ENCODE data around the gene BTBD9. TPM values are rescaled to one million over a fixed set of nuclear protein-coding genes. Genes with fewer than 3 reads are reported as not detected.

BTBD9 gene
- total and polyA plus RNA-seq, 9 of the 15 experiments (the other 6 are each of a cell fraction or from before 2014, with no cell fraction given): 0.08 to 1.6 (median 0.58) TPM

DNA sequence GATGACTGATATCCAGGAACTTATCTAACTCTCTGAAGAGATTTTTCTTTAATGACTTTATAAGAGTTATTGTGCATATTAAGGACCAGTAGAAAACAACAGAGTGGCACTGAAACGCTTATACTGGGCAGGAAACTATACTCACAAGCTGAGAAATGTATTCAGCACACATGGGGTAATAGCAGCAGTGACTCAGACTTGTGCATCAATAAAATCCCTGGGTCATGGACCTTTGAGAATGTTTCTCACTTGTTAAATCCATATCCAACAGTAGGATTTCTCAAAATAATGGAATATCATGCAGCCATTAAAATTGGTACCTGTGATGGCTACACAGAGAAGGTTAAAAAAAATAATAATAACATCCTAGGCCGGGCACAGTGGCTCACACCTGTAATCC is 219.5 kb downstream of the BTBD9 start (continued):
- TF ChIP-seq CTCFL (IDR thresholded peaks at IDR 0.05; ENCODE audit: borderline replicate concordance, insufficient read depth, low read depth, low read length, poor library complexity, severe bottlenecking) (no peak), ZFP30 (CRISPR knock-in tag; IDR thresholded peaks at IDR 0.05; ENCODE audit: borderline replicate concordance) (no peak), ZBED1 (IDR thresholded peaks at IDR 0.05) (no peak)

GRCh38 chr6:38417521-38417920 is 222.2 kb downstream of the BTBD9 start:
- Histone ChIP-seq H2AFZ (ENCODE audit: low read depth, low read length) (no peak overlapping the region), H3K9me3 (replicated peaks; ENCODE audit: control insufficient read depth, insufficient read depth, low read depth, low read length) (no peaks in the 10 kb centered on the region), H3K27me3 (ENCODE audit: control insufficient read depth in 2 of 2, insufficient read depth in 2 of 2, low read length in 2 of 2) (peaks cover 3 to 8% of the 10 kb centered on the region in 2 experiments; a peak in 2 of 5 replicates), H3K79me2 (ENCODE audit: control insufficient read depth, insufficient read depth, low read length) (no peaks in the 10 kb centered on the region), H3K4me3 (no peak overlapping the region), H3K9ac (ENCODE audit: insufficient read depth in 1 of 2, low read depth in 2 of 2, low read length in 2 of 2) (no peak overlapping the region), H3K4me1 (replicated peaks in 1 of 2; ENCODE audit: control insufficient read depth in 2 of 2, insufficient read depth in 2 of 2, low read length in 2 of 2) (no peaks in the 10 kb centered on the region), H3K27ac (ENCODE audit: extremely low read depth, low read depth, low read length) (no peak overlapping the region), H3K9me1 (ENCODE audit: control insufficient read depth, insufficient read depth, low read length) (no peaks in the 10 kb centered on the region), H3K4me2 (ENCODE audit: insufficient read depth, low read length) (no peak overlapping the region), H4K20me1 (replicated peaks; ENCODE audit: control insufficient read depth, insufficient read depth, low read length) (no peaks in the 10 kb centered on the region), H3K36me3 (ENCODE audit: control insufficient read depth, insufficient read depth, low read length) (no peaks in the 10 kb centered on the region)
- in situ Hi-C loops (cut with MboI) (no loop called here), intact Hi-C loops (cut with micrococcal nuclease) (no loop called here)
- WGBS (ENCODE audit: insufficient coverage, low coverage, missing lambda C conversion rate): 0% methylated on average over 6 of the region's 6 CpGs
- ATAC-seq (no peak), FAIRE-seq (no peak), DNase-seq (ENCODE audit: extremely low read depth in 1 of 4, low spot score in 3 of 4) (no peak)
- ChIA-PET CTCF (ENCODE audit: low intra/inter-chr PET ratio) (no interaction called here), POLR2A (no interaction called here)
- BruUV-seq (replicated peaks): no TSS peak
- TF ChIP-seq EZH2 (IDR thresholded peaks at IDR 0.05; ENCODE audit: borderline replicate concordance, low read depth, low read length): no peak
- TF ChIP-seq WHSC1 (IDR thresholded peaks at IDR 0.05; ENCODE audit: low read length): no peak
- TF ChIP-seq ZNF449 (CRISPR knock-in tag; IDR thresholded peaks at IDR 0.05): no peak
- no peak for TF ChIP-seq ZKSCAN3 (CRISPR knock-in tag; IDR thresholded peaks at IDR 0.05)
- no peak for TF ChIP-seq HDAC1 (IDR thresholded peaks at IDR 0.05)
- TF ChIP-seq, protein P1, sequence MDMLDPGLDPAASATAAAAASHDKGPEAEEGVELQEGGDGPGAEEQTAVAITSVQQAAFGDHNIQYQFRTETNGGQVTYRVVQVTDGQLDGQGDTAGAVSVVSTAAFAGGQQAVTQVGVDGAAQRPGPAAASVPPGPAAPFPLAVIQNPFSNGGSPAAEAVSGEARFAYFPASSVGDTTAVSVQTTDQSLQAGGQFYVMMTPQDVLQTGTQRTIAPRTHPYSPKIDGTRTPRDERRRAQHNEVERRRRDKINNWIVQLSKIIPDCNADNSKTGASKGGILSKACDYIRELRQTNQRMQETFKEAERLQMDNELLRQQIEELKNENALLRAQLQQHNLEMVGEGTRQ (CRISPR knock-in tag; IDR thresholded peaks at IDR 0.05): no peak
- no peak for TF ChIP-seq JUND (IDR thresholded peaks at IDR 0.05; ENCODE audit: borderline replicate concordance, low read depth, low read length)
- TF ChIP-seq JUND (tag; IDR thresholded peaks at IDR 0.05; ENCODE audit: borderline replicate concordance, low read depth, low read length): no peak
- TF ChIP-seq ZNF436 (CRISPR knock-in tag; IDR thresholded peaks at IDR 0.05): no peak
- no peak for TF ChIP-seq NR2C2 (CRISPR knock-in tag; IDR thresholded peaks at IDR 0.05)
- no peak for TF ChIP-seq NR2C2 (tag; IDR thresholded peaks at IDR 0.05)
- TF ChIP-seq, protein P2, sequence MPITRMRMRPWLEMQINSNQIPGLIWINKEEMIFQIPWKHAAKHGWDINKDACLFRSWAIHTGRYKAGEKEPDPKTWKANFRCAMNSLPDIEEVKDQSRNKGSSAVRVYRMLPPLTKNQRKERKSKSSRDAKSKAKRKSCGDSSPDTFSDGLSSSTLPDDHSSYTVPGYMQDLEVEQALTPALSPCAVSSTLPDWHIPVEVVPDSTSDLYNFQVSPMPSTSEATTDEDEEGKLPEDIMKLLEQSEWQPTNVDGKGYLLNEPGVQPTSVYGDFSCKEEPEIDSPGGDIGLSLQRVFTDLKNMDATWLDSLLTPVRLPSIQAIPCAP (CRISPR knock-in tag; IDR thresholded peaks at IDR 0.05; ENCODE audit: borderline replicate concordance): no peak
- TF ChIP-seq SP2 (IDR thresholded peaks at IDR 0.05; ENCODE audit: extremely low read depth, low read depth, low read length, poor library complexity, severe bottlenecking): no peak
- no peak for TF ChIP-seq NFIX (CRISPR knock-in tag; IDR thresholded peaks at IDR 0.05; ENCODE audit: low read depth)
- no peak for TF ChIP-seq HMG20B (CRISPR knock-in tag; IDR thresholded peaks at IDR 0.05)
